KOPT-K1 (cell line): ENCODE results near the gene OR2AE1.
"Not testable (repeated sequence)": the region's sequence is repeated elsewhere in the genome, so short reads cannot be mapped to it uniquely, and the experiment has no call there.

Source experiments
- H3K27ac ChIP-seq: fragments of 200-600 bp; sonication (generic); 2 replicates; pipeline ENCODE4 v1.5.1; 2016; ENCODE audit warnings: antibody characterized with exemption, mild to moderate bottlenecking, low read depth, low read length; ENCODE audit not compliant: poor library complexity, severe bottlenecking
- H3K36me3 ChIP-seq: fragments of 200-600 bp; sonication (generic); 2 replicates; pipeline ENCODE4 v1.5.1; 2017; ENCODE audit warnings: antibody characterized with exemption, mild to moderate bottlenecking, low read length, moderate library complexity; ENCODE audit not compliant: insufficient read depth
- H3K9me3 ChIP-seq: fragments of 200-600 bp; sonication (generic); 2 replicates; pipeline ENCODE4 v1.5.1; 2017; ENCODE audit warnings: antibody characterized with exemption, low read length, mild to moderate bottlenecking; ENCODE audit not compliant: insufficient read depth, poor library complexity, severe bottlenecking

OR2AE1 gene, protein sequence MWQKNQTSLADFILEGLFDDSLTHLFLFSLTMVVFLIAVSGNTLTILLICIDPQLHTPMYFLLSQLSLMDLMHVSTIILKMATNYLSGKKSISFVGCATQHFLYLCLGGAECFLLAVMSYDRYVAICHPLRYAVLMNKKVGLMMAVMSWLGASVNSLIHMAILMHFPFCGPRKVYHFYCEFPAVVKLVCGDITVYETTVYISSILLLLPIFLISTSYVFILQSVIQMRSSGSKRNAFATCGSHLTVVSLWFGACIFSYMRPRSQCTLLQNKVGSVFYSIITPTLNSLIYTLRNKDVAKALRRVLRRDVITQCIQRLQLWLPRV

DNA sequence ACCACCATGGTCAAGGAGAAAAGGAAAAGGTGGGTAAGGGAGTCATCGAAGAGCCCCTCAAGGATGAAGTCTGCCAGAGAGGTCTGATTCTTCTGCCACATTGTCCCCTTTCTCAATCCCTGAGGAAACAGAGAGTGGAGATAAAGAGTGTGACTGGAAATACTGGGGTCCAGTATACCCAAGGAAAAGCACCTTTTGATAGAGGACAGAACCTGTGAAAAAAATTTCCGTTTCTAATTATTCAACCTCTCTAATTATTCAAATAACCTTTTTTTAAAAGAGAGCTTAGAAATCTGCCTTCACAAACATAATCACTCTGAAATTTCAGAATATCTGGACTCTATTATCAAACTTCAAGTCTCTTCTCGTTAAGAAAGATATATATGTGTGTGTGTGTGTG lies at the start of gene OR2AE1:
Gene OR2AE1, minus strand, starts transcription at position 101 of the 400 bp plus-strand sequence. Its CDS starts 0 bp downstream, at position 101.
- no peaks in the 10 kb centered on the region for H3K9me3 ChIP-seq
- H3K36me3 ChIP-seq = no peaks in the 10 kb centered on the region
- H3K27ac ChIP-seq = no peak within 1 kb of the TSS

DNA sequence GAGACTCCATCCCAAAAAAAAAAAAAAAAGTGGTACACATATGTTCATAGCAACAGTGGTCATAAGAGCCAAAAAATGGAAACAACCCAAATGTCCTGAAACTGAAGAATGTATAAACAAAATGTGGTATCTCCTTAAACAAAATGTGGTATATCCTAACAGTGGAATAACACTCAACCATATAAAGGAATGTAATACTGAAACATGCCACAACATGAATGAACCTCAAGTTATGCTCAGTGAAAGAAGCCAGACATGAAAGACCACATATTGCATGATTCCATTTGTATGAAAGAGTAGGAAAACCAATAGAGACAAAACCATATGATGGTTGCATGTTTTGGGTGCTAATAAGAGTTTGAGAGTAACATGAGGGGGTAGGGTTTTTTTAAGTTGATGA lies 49.5 kb upstream of the OR2AE1 start:
- Histone ChIP-seq H3K9me3 (no peaks in the 10 kb centered on the region), H3K36me3 (no peaks in the 10 kb centered on the region), H3K27ac (no peak overlapping the region)

DNA sequence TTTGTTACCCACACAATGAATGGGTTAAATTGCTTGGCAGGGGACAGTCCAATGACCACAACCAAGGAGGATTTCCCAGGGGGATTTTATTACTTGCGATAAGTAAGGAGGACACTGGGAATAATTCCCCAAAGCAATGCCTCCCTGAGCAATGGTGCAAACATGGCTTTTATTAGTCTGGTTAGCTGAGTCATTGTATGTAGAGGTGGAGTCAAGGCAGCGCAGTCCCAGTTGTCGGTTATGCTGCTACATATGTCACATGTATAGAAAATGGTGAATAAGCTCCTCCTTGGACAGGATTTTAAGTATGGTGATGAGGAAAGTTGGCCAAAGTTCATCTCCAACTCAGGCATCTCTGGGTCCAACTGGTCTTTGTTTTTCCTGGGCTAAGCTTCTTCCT lies 46.4 kb upstream of the OR2AE1 start:
- Histone ChIP-seq H3K9me3 (no peaks in the 10 kb centered on the region), H3K36me3 (no peaks in the 10 kb centered on the region), H3K27ac (no peak overlapping the region)

DNA sequence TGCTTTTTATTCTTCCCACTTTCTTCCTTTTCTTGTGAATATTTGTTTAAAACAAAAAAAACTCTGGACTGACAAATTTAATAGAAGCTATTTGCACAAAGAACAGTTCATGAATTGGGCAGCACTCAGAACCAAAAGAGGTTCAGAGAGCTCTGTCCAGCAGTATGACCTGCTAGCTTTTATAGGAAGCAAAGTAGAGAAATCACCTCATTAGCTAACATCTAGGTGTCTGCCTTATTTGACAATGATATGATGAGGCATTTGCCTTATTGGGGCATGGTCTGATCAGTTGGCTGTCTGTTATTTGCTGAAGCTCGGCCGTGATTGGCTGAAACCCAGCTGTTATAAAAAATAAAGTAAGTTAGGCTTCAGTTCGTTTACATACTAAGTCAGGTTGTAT lies 43.3 kb upstream of the OR2AE1 start:
- Histone ChIP-seq H3K36me3 (peaks cover 23% of the 10 kb centered on the region), H3K9me3 (no peaks in the 10 kb centered on the region), H3K27ac (peak overlapping the region; percentile 83)

DNA sequence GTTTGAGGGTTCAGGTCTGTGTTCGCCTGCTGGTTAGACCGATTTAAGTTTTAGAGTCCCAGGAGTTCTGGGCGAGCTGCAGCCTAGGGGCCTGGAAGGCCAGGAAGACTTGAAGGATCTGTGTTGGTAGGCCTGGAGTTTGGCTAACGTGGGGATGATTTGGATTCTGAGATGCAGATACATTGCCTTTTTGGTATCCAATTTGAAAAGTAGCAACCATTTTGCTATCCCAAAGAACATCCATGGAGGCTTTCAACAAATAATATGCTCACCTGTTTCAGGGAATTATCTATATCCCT lies 42.9 kb upstream of the OR2AE1 start:
- no peaks in the 10 kb centered on the region for H3K9me3 ChIP-seq
- H3K36me3 ChIP-seq = peaks cover 26% of the 10 kb centered on the region
- H3K27ac ChIP-seq = peak overlapping the region; percentile 83

DNA sequence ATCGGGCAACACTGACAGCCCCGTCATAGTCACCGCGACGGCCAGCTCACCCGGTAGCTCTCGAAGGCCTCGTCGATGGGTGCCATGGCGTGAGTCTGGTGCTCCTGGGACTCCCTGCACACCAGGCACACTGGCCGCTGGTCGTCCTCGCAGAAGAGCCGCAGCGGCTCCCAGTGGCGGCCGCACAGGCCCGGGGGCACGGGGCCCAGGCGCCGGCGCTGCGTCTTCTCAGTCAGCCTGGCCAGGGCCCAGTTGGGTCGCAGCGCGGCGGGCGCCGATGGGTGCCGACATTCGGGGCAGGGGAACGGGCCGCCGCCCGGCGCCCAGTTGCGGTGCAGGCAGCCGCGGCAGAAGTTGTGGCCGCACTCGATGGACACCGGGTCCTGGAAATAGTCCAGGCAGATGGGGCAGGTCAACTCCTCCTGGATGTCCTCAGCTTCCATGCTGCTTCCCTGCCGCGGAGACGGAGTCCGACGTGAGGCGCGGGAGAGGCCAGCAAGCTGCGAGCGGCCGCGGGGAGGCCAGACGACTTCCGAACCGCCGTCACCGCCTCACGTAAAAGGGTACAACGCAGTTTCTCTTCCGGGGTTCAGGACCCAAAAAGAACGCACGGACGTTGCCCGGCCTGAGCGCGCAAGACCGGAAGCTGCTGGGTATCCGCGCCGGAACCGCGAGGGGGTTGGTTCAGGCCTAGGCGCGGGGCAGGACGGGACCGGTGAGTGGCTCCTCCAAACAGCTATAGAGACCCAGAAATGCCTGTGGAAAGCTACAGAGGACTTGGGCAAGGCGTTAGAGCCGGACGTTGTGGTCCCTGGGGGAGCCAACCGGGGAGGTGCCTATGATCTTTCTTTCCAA lies 42.4 kb upstream of the OR2AE1 start, which contains the start of gene TRIM4:
Gene TRIM4, minus strand, starts transcription at position 572 of the 855 bp plus-strand sequence. Its CDS starts 129 bp downstream, at position 443.
- peaks cover 30% of the 10 kb centered on the region for H3K36me3 ChIP-seq
- H3K9me3 ChIP-seq = no peaks in the 10 kb centered on the region
- H3K27ac ChIP-seq = peak within 1 kb of the TSS; percentile 83

DNA sequence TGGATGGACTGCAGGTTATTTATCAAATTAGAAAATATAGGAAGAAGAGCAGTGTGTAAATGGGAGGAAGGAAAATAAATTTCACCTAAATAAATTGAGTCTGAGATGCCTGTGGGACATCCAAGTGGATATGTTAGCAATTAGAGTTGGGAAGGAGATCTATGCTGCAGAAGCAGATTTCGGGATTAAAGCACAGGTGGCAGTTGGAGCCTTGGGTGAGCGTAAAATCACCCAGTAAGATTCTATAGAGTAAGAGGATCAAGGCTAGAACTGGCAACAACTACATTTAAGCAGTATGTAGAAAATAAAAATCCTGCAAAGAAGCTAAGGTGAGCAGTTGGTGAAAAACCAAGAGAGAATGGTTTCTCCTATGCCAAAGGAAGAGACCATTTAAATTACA lies 34.1 kb upstream of the OR2AE1 start:
- H3K36me3 ChIP-seq = peaks cover 87% of the 10 kb centered on the region
- H3K9me3 ChIP-seq = no peaks in the 10 kb centered on the region
- H3K27ac ChIP-seq = no peak overlapping the region

DNA sequence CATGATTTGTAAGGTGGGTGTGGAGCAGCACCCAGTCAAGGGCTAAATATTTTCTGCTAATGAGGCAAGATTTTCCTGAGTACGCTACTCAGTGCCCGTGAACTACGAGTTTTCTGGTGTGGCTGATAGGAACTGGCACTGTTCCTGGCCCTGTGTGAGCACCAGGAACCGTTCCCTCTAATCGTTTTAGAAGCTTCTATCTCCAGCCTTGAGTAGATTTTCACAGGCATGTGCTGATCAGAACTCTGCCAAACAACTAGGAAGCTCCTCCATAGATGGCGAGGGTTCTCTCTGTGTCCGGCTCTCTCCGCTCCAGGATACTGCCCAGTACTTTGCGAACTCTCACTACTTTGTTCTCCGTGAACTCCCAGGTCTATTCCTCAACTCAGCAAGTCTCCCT lies 24.7 kb upstream of the OR2AE1 start:
- no peaks in the 10 kb centered on the region for H3K9me3 ChIP-seq
- peaks cover 95% of the 10 kb centered on the region for H3K36me3 ChIP-seq

DNA sequence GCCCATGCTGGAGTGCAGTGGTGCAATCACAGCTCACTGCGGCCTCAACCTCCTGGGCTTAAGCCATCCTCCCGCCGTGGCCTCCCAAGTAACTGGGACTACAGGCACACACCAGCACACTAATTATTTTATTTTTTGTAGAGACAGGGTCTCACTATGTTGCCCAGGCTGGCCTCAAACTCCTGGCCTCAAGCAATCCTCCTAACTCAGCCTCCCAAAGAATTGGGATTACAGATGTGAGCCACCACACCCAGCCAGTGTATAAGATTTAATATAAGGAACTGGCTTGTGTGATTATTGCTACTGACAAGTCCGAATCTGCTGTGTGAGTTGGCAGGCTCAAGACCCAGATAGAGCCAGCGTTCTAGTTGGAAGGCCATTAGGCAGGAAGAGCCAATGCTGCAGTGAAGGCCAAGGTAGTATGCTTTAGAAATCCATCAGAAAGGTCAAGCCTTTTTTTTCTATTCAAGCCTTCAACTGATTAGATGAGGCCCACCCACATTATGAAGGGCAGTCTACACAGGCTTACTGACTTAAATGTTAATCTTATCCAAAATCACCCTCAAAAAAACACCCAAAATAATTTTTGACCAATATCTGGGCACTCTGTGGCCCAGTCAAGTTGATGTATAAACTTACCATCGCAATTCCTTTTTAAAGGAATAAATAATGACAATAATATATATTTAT lies 23.1 kb upstream of the OR2AE1 start:
- no peak overlapping the region for H3K27ac ChIP-seq
- no peaks in the 10 kb centered on the region for H3K9me3 ChIP-seq
- H3K36me3 ChIP-seq = peaks cover 79% of the 10 kb centered on the region

More for the DNA sequence above, 24.7 kb upstream of the OR2AE1 start:
- no peak overlapping the region for H3K27ac ChIP-seq

DNA sequence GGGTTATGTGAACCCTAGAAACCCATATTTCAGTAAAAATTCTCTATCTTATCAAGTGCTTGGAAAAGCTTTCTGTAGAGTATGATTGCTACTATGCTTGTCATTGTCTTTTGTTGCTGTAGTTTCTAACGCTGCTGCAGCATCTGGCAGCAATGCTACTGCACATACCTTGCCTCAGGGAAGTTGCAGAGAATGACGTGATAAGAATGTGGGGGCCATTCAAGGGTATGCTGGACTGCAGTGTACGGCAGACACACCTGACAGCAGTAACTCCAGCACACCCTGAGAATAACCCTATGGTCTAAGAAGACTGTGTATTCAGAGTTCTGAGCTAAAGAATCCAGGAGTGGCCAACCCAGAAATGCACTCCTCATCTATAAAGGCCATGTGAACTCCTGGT lies 22.0 kb upstream of the OR2AE1 start:
- no peak overlapping the region for H3K27ac ChIP-seq
- H3K9me3 ChIP-seq = no peaks in the 10 kb centered on the region
- peaks cover 68% of the 10 kb centered on the region for H3K36me3 ChIP-seq

DNA sequence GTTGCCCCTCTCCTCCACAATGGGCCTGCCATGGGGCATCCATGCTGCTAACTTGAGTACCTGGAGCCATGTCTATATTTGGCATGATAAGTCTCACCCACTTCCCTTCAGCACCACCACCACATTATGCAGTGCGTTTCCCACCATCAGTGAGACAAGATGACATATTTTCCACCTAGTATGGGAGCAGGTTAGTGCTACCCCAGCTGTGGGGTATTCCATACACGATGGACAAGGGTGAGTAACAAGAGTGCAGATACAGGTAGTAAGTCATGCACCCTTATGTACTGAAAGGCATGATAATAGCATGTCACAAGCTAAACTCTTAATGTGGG lies 21.2 kb upstream of the OR2AE1 start:
- Histone ChIP-seq H3K27ac (no peak overlapping the region), H3K36me3 (peaks cover 59% of the 10 kb centered on the region), H3K9me3 (no peaks in the 10 kb centered on the region)

DNA sequence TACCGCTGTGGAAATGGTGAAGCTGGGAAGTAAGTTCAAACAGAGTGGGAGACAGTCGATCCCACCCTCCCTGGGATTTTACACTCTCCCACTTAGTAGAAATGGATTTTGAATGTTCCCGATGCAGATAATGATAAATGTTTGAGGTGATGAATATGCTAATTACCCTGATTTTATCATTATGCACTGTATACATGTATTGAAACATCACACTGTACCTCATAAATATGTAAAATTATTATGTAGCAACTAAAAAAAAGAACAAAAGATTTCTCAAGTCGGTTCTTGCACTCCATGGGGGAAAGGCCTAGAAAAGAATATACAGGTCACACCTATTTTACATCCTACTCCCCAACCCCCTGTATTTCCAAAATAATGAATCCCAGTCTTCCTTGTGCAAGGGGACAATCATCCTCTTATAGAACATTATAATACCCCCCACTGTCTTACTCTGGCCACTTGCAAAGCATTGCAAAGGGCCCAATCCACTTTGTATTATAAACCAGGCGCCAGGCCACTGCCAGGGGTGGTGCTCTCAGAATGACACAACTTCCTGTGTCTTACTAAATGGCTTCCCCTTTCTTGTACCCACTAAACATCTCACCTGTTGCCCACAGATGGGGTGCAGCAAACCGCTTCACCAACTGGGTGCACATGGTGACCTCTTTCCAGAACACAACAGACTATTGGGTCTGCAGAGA lies 20.6 kb upstream of the OR2AE1 start:
- H3K27ac ChIP-seq = no peak overlapping the region
- peaks cover 54% of the 10 kb centered on the region for H3K36me3 ChIP-seq
- no peaks in the 10 kb centered on the region for H3K9me3 ChIP-seq

DNA sequence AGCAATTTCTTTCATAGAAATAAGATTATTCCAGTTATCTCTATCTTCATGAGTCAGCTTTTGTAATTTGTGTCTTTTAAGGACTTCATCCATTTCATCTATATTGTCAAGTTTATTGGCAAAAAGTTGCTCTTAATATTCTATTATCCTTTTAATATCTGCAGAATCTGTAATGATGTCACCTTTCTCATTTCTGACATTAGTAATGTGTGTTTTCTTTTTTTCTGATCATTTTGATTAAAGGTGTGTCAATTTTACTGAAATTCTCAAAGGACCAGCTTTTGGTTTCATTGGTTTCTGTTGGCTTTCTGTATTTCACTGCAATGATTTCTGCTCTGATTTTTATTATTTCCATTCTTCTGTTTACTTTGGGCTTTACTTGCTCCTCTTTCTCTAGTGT lies 17.9 kb upstream of the OR2AE1 start:
- Histone ChIP-seq H3K9me3 (peaks cover 8% of the 10 kb centered on the region), H3K27ac (no peak overlapping the region), H3K36me3 (peaks cover 49% of the 10 kb centered on the region)

DNA sequence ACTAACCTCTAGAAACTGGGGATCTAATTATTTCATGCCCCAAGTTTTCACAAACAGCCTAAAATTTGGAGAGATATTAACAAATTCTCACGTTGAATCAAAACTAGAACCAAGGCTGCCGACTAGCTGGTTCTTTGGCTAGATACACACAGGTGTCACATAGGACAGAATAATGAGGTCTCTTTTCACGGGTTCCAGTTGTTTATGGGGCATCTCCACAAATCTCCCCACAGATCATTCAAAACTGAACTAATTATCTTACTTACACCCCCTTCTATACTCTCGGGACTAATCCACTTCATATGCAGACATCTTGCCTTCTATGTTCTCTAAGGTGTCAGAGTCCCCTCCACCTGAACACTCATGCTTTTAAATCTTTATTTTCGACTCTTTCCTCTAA lies 16.4 kb upstream of the OR2AE1 start:
- Histone ChIP-seq H3K9me3 (peaks cover 17% of the 10 kb centered on the region), H3K36me3 (peaks cover 41% of the 10 kb centered on the region; the same call in 1 of the 2 replicates), H3K27ac (no peak overlapping the region)

DNA sequence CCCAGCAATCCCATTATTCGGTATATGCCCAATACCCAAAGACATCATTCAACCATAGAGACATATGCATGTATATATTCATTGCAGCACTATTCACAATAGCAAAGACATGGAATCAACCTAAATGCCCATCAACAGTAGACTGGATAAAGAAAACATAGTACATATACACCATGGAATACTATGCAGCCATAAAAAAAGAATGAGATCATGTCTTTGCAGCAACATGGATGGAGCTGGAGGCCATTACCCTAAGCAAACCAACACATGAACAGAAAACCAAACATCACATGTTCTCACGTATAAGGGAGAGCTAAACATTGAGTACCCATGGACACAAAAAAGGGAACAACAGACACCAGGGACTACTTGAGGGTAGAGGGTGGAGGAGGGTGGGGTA lies 13.5 kb upstream of the OR2AE1 start:
- Histone ChIP-seq H3K36me3 (peaks cover 29% of the 10 kb centered on the region; the same call in 1 of the 2 replicates), H3K9me3 (peaks cover 19% of the 10 kb centered on the region)
- not testable (repeated sequence) for H3K27ac ChIP-seq
